OCI-LY1 (cell line): Measurements from ENCODE around the gene AGAP3.

Experiments
- H2AFZ ChIP-seq: fragments of 200-600 bp; sonication (generic), shearing (Covaris generic); 2 replicates; pipeline ENCODE4 v1.6.0; 2014; ENCODE audit warnings: antibody characterized with exemption, mild to moderate bottlenecking, low read length
- H3F3A ChIP-seq: fragments of 200-600 bp; sonication (generic), shearing (Covaris generic); 2 replicates; pipeline ENCODE4 v1.6.0; 2014; ENCODE audit warnings: mild to moderate bottlenecking, antibody characterized with exemption, low read length, moderate library complexity; ENCODE audit not compliant: insufficient read depth
- H3K27ac ChIP-seq: fragments of 200-600 bp; sonication (generic); 2 replicates; pipeline ENCODE4 v1.5.1; 2014; ENCODE audit warnings: low read length, mixed run types, mild to moderate bottlenecking, low read depth; ENCODE audit not compliant: poor library complexity, severe bottlenecking
- H3K27me3 ChIP-seq: fragments of 200-600 bp; sonication (generic); 2 replicates; pipeline ENCODE4 v1.6.0; 2014; ENCODE audit warnings: antibody characterized with exemption, mild to moderate bottlenecking, low read length, moderate library complexity; ENCODE audit not compliant: insufficient read depth
- H3K36me3 ChIP-seq: fragments of 200-600 bp; sonication (generic); 2 replicates; pipeline ENCODE4 v1.6.1; 2014; ENCODE audit warnings: mild to moderate bottlenecking, antibody characterized with exemption, low read length, moderate library complexity, mixed read lengths; ENCODE audit not compliant: insufficient read depth
- H3K4me1 ChIP-seq: fragments of 200-600 bp; sonication (generic); 2 replicates; pipeline ENCODE4 v1.5.1; 2014; ENCODE audit warnings: mild to moderate bottlenecking, low read length, moderate library complexity; ENCODE audit not compliant: insufficient read depth, severe bottlenecking
- H3K4me2 ChIP-seq: fragments of 200-600 bp; sonication (generic), shearing (Covaris generic); 2 replicates; pipeline ENCODE4 v1.6.1; 2014; ENCODE audit warnings: low read length
- H3K4me3 ChIP-seq: fragments of 200-600 bp; sonication (generic); 2 replicates; pipeline ENCODE4 v1.5.1; 2014; ENCODE audit warnings: low read length, low read depth, mild to moderate bottlenecking, mixed read lengths; ENCODE audit not compliant: poor library complexity, severe bottlenecking
- H3K79me2 ChIP-seq: fragments of 200-600 bp; shearing (Covaris generic); 2 replicates; pipeline ENCODE4 v1.6.1; 2016; ENCODE audit warnings: mixed run types, low read length, mixed read lengths; ENCODE audit not compliant: insufficient read depth
- H3K9ac ChIP-seq: fragments of 200-600 bp; sonication (generic), shearing (Covaris generic); 2 replicates; pipeline ENCODE4 v1.6.1; 2014; ENCODE audit warnings: mild to moderate bottlenecking, low read length, mixed read lengths
- H3K9me2 ChIP-seq: fragments of 200-600 bp; sonication (generic), shearing (Covaris generic); 2 replicates; pipeline ENCODE4 v1.6.1; 2014; ENCODE audit warnings: low read depth, mild to moderate bottlenecking, low read length, mixed read lengths
- H3K9me3 ChIP-seq: fragments of 200-600 bp; shearing (Covaris generic); 2 replicates; pipeline ENCODE4 v1.6.1; 2014; ENCODE audit warnings: low read length, mixed read lengths
- H4K20me1 ChIP-seq: fragments of 200-600 bp; sonication (generic), shearing (Covaris generic); 2 replicates; pipeline ENCODE4 v1.6.0; 2016; ENCODE audit warnings: mild to moderate bottlenecking, low read length; ENCODE audit not compliant: insufficient read depth
- CTCF ChIP-seq: fragments of 200-600 bp; sonication (generic), shearing (Covaris generic); IDR thresholded peaks from 2 replicates; pipeline ENCODE4 v1.5.1; 2017; ENCODE audit warnings: mild to moderate bottlenecking, antibody characterized with exemption, low read length, moderate library complexity, mixed read lengths
- EZH2 ChIP-seq: fragments of 200-600 bp; sonication (generic), shearing (Covaris generic); IDR thresholded peaks from 2 replicates; pipeline ENCODE4 v1.8.0; 2017; ENCODE audit warnings: borderline replicate concordance, mixed run types, mild to moderate bottlenecking, antibody characterized with exemption, low read length, moderate library complexity, mixed read lengths

Gene AGAP3

GRCh38 chr7:151109094-151110048 lies 23.1 kb downstream of the AGAP3 start:
- H3K4me3 ChIP-seq = no peak overlapping the region
- H2AFZ ChIP-seq = no peak overlapping the region
- no peak overlapping the region for H3K9ac ChIP-seq
- TF ChIP-seq EZH2 = no peak
- no peak for TF ChIP-seq CTCF
- H3K36me3 ChIP-seq = no peaks in the 10 kb centered on the region
- H3K4me2 ChIP-seq = no peak overlapping the region
- no peaks in the 10 kb centered on the region for H3K4me1 ChIP-seq
- no peaks in the 10 kb centered on the region for H3K9me3 ChIP-seq
- no peaks in the 10 kb centered on the region for H3K9me2 ChIP-seq
- H3K79me2 ChIP-seq = no peaks in the 10 kb centered on the region
- H3K27ac ChIP-seq = no peak overlapping the region
- H3K27me3 ChIP-seq = peaks cover 9% of the 10 kb centered on the region; the same call in 1 of the 2 replicates
- no peaks in the 10 kb centered on the region for H3F3A ChIP-seq
- no peaks in the 10 kb centered on the region for H4K20me1 ChIP-seq

GRCh38 chr7:151110236-151110940 lies 24.1 kb downstream of the AGAP3 start:
- Histone ChIP-seq H3K36me3 (no peaks in the 10 kb centered on the region), H3K4me2 (no peak overlapping the region), H3K9me3 (no peaks in the 10 kb centered on the region), H3K9me2 (no peaks in the 10 kb centered on the region), H3K79me2 (no peaks in the 10 kb centered on the region), H4K20me1 (no peaks in the 10 kb centered on the region), H3K9ac (no peak overlapping the region), H3K27me3 (peaks cover 9% of the 10 kb centered on the region; the same call in 1 of the 2 replicates), H3K4me1 (no peaks in the 10 kb centered on the region), H3F3A (no peaks in the 10 kb centered on the region), H3K27ac (no peak overlapping the region), H2AFZ (no peak overlapping the region), H3K4me3 (no peak overlapping the region)
- TF ChIP-seq CTCF (no peak), EZH2 (no peak)

- Histone ChIP-seq H3K4me2 (no peak overlapping the region), H2AFZ (no peak overlapping the region), H4K20me1 (no peaks in the 10 kb centered on the region), H3K9me3 (no peaks in the 10 kb centered on the region), H3K4me1 (no peaks in the 10 kb centered on the region), H3K27me3 (peaks cover 9% of the 10 kb centered on the region; the same call in 1 of the 2 replicates), H3K9ac (no peak overlapping the region), H3K9me2 (no peaks in the 10 kb centered on the region), H3F3A (no peaks in the 10 kb centered on the region), H3K79me2 (no peaks in the 10 kb centered on the region), H3K4me3 (no peak overlapping the region), H3K36me3 (no peaks in the 10 kb centered on the region), H3K27ac (no peak overlapping the region)
- TF ChIP-seq CTCF = peak; percentile 90
- no peak for TF ChIP-seq EZH2
Measured at GRCh38 chr7:151110941-151111645, 24.8 kb downstream of the AGAP3 start.
